GM21367 (cell line): ENCODE results near the gene SPSB4.
"Not testable (repeated sequence)": the region's sequence is repeated elsewhere in the genome, so short reads cannot be mapped to it uniquely, and the experiment has no call there.

ENCODE experiments used
- ATAC-seq: cut with Tn5 transposase; IDR thresholded peaks from one replicate; pipeline ENCODE4 v1.9.1; 2021; ENCODE audit not compliant: unreplicated experiment

SPSB4 gene

GRCh38 chr3:141114179-141114745, 63.1 kb downstream of the SPSB4 start:
- no peak for ATAC-seq

- no peak for ATAC-seq
Measured at GRCh38 chr3:141114816-141115460, 63.8 kb downstream of the SPSB4 start.

- no peak for ATAC-seq
Measured at GRCh38 chr3:141115789-141116541, 64.8 kb downstream of the SPSB4 start.

- ATAC-seq, result no peak
Measured at GRCh38 chr3:141116721-141117120, 65.6 kb downstream of the SPSB4 start.

GRCh38 chr3:141117982-141118381, 66.8 kb downstream of the SPSB4 start:
- ATAC-seq, result not testable (repeated sequence)

- ATAC-seq, result no peak
Measured at GRCh38 chr3:141122455-141123030, 71.4 kb downstream of the SPSB4 start.

- ATAC-seq, result no peak
Measured at GRCh38 chr3:141123677-141124410, 72.7 kb downstream of the SPSB4 start.

GRCh38 chr3:141124715-141125114, 73.6 kb downstream of the SPSB4 start:
- ATAC-seq, result no peak

- no peak for ATAC-seq
Measured at GRCh38 chr3:141125351-141125750, 74.2 kb downstream of the SPSB4 start.

- no peak for ATAC-seq
Measured at GRCh38 chr3:141126661-141127343, 75.7 kb downstream of the SPSB4 start.

GRCh38 chr3:141127344-141128125, 76.4 kb downstream of the SPSB4 start:
- no peak for ATAC-seq

- ATAC-seq, result no peak
Measured at GRCh38 chr3:141128126-141128777, 77.1 kb downstream of the SPSB4 start.

GRCh38 chr3:141129049-141129448, 77.9 kb downstream of the SPSB4 start:
- no peak for ATAC-seq

- no peak for ATAC-seq
Measured at GRCh38 chr3:141129541-141130011, 78.4 kb downstream of the SPSB4 start.

- no peak for ATAC-seq
Measured at GRCh38 chr3:141143517-141143916, 92.4 kb downstream of the SPSB4 start.

GRCh38 chr3:141146979-141147470, 95.9 kb downstream of the SPSB4 start:
- ATAC-seq, result no peak

GRCh38 chr3:141147657-141148056, 96.5 kb downstream of the SPSB4 start:
- ATAC-seq, result no peak

- no peak for ATAC-seq
Measured at GRCh38 chr3:141148169-141148568, 97.0 kb downstream of the SPSB4 start.

GRCh38 chr3:141148770-141149169, 97.6 kb downstream of the SPSB4 start:
- ATAC-seq, result no peak
